ENCODE measurements around the gene TMEM106C. TPM values are rescaled to one million over a fixed set of nuclear protein-coding genes. Genes with fewer than 3 reads are reported as not detected.

Gene TMEM106C
- total and polyA plus RNA-seq, 5 donors from 2014 or later, result 26.4 to 74.8 (median 66.0) TPM

DNA sequence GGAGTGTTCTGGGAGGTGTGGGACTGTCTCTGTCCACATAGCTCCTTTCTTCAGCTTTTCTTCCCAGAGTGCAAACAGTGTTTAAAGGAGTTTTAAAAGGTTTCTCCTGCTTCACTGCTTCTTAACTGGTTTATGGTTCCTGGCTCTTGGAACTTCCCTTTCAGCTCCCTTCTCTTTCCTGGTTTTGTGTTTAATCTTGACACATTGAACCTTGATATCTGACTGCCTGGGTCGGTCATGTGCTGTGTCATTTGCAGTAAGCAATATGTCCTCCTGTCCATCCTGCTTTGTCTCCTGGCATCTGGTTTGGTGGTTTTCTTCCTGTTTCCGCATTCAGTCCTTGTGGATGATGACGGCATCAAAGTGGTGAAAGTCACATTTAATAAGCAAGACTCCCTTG lies 2.2 kb downstream of the TMEM106C start:
- Mint-ChIP-seq H3K36me3 (peaks cover 8% of the 10 kb centered on the region), H3K9me3 (no peaks in the 10 kb centered on the region), H3K4me3 (peak overlapping the region; percentile 20 to 98 (median 97)), H3K4me1 (peaks cover 15 to 40% (median 34%) of the 10 kb centered on the region in 4 donors), H3K27me3 (peaks cover 16% of the 10 kb centered on the region), H3K27ac (peak overlapping the region in 2 of 3 donors; percentile 5 to 18)
- peaks cover 16% of the 10 kb centered on the region for H3K4me1 ChIP-seq (ENCODE audit: control insufficient read depth, insufficient read depth, low read length, poor library complexity, severe bottlenecking)
- no peak for DNase-seq
- no peak overlapping the region for H3K27ac ChIP-seq (ENCODE audit: insufficient read depth, low read length, poor library complexity, severe bottlenecking)
- peaks cover 12% of the 10 kb centered on the region for H3K36me3 ChIP-seq (ENCODE audit: control insufficient read depth, insufficient read depth, low read length)
- no peaks in the 10 kb centered on the region for H3K9me3 ChIP-seq (ENCODE audit: control insufficient read depth in 2 of 2, low read length in 2 of 2)
- H3K27me3 ChIP-seq (ENCODE audit: control insufficient read depth, insufficient read depth, low read length), result no peaks in the 10 kb centered on the region
- no peak for ATAC-seq (ENCODE audit: low read depth in 2 of 2)
- H3K4me3 ChIP-seq (ENCODE audit: low read depth, low read length), result peak overlapping the region; percentile 9

DNA sequence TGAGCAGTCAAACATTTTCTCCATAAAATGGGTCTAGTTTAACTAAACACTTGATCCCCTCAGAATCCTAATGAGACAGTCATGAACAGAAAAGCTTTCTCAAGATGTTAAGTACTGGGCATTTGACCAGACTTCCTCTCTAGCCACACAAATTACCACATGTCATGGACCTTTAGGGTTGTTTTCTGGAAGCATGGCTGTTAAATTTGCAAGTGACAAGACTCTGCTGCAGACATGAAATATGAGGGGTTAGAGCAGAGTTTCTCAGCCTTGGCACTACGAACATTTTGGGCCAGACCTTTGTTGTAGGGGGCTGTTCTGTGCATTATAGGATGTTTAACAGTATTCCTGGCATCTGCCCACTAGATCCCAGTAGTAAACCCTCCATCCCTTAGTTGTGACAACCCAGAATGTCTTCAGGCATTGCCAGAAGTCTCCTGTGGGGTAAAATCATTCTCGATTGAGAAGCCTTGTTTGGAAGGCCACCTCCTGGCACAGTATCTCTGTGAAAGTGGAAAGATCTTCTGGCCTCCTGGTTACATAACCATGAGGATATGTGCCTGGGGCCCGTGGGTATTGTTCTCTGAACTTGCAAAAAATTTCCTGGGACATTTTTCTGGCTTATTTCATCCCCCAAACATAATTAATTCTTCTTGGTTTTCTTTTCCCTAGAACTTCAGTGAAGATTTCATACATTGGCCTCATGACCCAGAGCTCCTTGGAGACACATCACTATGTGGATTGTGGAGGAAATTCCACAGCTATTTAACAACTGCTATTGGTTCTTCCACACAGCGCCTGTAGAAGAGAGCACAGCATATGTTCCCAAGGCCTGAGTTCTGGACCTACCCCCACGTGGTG lies 4.3 kb downstream of the TMEM106C start:
- H3K36me3 Mint-ChIP-seq, result peaks cover 12% of the 10 kb centered on the region
- no peaks in the 10 kb centered on the region for H3K9me3 Mint-ChIP-seq
- H3K27ac Mint-ChIP-seq, result peak overlapping the region in 2 of 3 donors; percentile 74 to 76
- H3K4me1 Mint-ChIP-seq, result peaks cover 10 to 40% (median 34%) of the 10 kb centered on the region in 4 donors
- Histone ChIP-seq H3K4me3 (ENCODE audit: low read depth, low read length) (no peak overlapping the region), H3K36me3 (ENCODE audit: control insufficient read depth, insufficient read depth, low read length) (peaks cover 12% of the 10 kb centered on the region), H3K27me3 (ENCODE audit: control insufficient read depth, insufficient read depth, low read length) (no peaks in the 10 kb centered on the region), H3K27ac (ENCODE audit: insufficient read depth, low read length, poor library complexity, severe bottlenecking) (no peak overlapping the region), H3K9me3 (ENCODE audit: control insufficient read depth in 2 of 2, low read length in 2 of 2) (no peaks in the 10 kb centered on the region), H3K4me1 (ENCODE audit: control insufficient read depth, insufficient read depth, low read length, poor library complexity, severe bottlenecking) (peaks cover 16% of the 10 kb centered on the region)
- ATAC-seq (ENCODE audit: low read depth in 2 of 2) (no peak), DNase-seq (no peak)
- H3K27me3 Mint-ChIP-seq, result peaks cover 8% of the 10 kb centered on the region
- no peak overlapping the region for H3K4me3 Mint-ChIP-seq

DNA sequence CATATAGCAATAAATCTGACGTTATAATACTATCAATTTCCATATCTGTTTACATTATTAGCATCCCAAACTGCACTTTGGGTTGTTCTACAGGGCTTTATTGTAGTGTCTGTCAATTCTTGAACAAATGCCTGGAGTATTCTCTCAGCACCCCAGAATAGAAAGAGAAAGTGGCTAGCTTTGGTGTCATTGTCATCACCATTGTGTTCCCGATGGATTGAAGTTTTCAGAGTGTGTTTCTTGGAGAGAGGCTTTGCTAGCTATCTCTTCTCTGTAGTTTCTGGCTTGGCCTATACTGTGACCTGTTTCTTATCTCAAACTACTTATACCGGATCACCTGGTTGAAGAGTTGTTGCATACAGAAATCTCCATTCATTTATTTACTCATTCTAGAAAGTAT lies 6.4 kb downstream of the TMEM106C start:
- H3K36me3 Mint-ChIP-seq, result peaks cover 12% of the 10 kb centered on the region
- H3K27ac Mint-ChIP-seq, result peak overlapping the region in 1 of 3 donors; percentile 23
- Histone ChIP-seq H3K36me3 (ENCODE audit: control insufficient read depth, insufficient read depth, low read length) (peaks cover 12% of the 10 kb centered on the region), H3K4me3 (ENCODE audit: low read depth, low read length) (no peak overlapping the region), H3K9me3 (ENCODE audit: control insufficient read depth in 2 of 2, low read length in 2 of 2) (no peaks in the 10 kb centered on the region), H3K27me3 (ENCODE audit: control insufficient read depth, insufficient read depth, low read length) (no peaks in the 10 kb centered on the region), H3K4me1 (ENCODE audit: control insufficient read depth, insufficient read depth, low read length, poor library complexity, severe bottlenecking) (peaks cover under 1% of the 10 kb centered on the region), H3K27ac (ENCODE audit: insufficient read depth, low read length, poor library complexity, severe bottlenecking) (no peak overlapping the region)
- H3K4me3 Mint-ChIP-seq, result peak overlapping the region in 1 of 4 donors; percentile 13
- no peak for DNase-seq
- H3K27me3 Mint-ChIP-seq, result no peaks in the 10 kb centered on the region
- no peaks in the 10 kb centered on the region for H3K9me3 Mint-ChIP-seq
- H3K4me1 Mint-ChIP-seq, result peaks cover 0 to 20% (median 18%) of the 10 kb centered on the region in 4 donors
- no peak for ATAC-seq (ENCODE audit: low read depth in 2 of 2)

DNA sequence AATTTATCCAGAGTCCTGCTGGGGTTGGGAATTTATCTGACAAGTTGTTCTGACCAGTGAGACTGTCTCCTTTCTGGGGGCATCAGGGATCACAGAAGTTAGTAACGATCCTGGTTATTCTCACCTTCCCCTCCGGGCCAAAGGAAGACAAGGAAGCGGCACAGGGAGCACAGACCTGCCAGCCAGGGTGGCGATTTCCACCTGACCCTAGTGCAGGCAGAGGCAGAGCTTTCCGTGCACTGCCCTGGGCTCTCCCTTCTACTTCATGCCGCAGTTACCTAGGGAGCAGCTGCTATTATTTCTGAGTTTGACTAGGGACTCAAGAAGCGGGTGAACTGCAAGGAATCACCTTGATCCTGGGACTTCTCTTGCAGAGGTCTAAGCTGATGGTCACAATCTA lies 7.4 kb downstream of the TMEM106C start:
- Histone ChIP-seq H3K9me3 (ENCODE audit: control insufficient read depth in 2 of 2, low read length in 2 of 2) (no peaks in the 10 kb centered on the region), H3K4me1 (ENCODE audit: control insufficient read depth, insufficient read depth, low read length, poor library complexity, severe bottlenecking) (no peaks in the 10 kb centered on the region), H3K36me3 (ENCODE audit: control insufficient read depth, insufficient read depth, low read length) (peaks cover 12% of the 10 kb centered on the region), H3K4me3 (ENCODE audit: low read depth, low read length) (no peak overlapping the region), H3K27me3 (ENCODE audit: control insufficient read depth, insufficient read depth, low read length) (no peaks in the 10 kb centered on the region), H3K27ac (ENCODE audit: insufficient read depth, low read length, poor library complexity, severe bottlenecking) (no peak overlapping the region)
- Mint-ChIP-seq H3K27me3 (no peaks in the 10 kb centered on the region), H3K9me3 (no peaks in the 10 kb centered on the region), H3K27ac (peak overlapping the region in 1 of 3 donors; percentile 5), H3K4me3 (peak overlapping the region in 1 of 4 donors; percentile 41), H3K4me1 (peaks cover 0 to 10% (median 9%) of the 10 kb centered on the region in 4 donors), H3K36me3 (peaks cover 12% of the 10 kb centered on the region)
- no peak for ATAC-seq (ENCODE audit: low read depth in 2 of 2)
- no peak for DNase-seq

DNA sequence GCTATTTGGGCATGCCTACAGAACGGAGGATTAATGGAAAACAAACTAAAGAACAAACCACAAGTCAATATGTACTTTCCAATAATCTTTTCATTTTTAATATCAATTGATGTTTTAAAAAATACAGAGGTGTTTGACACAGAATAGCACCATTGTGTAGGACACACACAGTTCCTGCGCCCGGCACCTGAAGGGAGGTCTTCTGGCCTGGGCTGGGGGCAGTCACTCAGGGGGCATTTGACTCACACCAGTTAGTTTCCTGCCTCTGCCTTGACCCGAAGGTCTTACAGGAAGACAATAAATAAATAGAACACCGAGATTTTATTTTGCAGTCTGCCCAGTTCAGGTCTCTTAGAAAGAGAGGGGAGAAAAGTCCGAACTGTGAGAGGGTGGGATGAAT lies 9.5 kb downstream of the TMEM106C start:
- Histone ChIP-seq H3K36me3 (ENCODE audit: control insufficient read depth, insufficient read depth, low read length) (no peaks in the 10 kb centered on the region), H3K4me3 (ENCODE audit: low read depth, low read length) (no peak overlapping the region), H3K27ac (ENCODE audit: insufficient read depth, low read length, poor library complexity, severe bottlenecking) (no peak overlapping the region), H3K27me3 (ENCODE audit: control insufficient read depth, insufficient read depth, low read length) (no peaks in the 10 kb centered on the region), H3K4me1 (ENCODE audit: control insufficient read depth, insufficient read depth, low read length, poor library complexity, severe bottlenecking) (no peaks in the 10 kb centered on the region), H3K9me3 (ENCODE audit: control insufficient read depth in 2 of 2, low read length in 2 of 2) (no peaks in the 10 kb centered on the region)
- peaks cover 10% of the 10 kb centered on the region for H3K36me3 Mint-ChIP-seq
- DNase-seq, result no peak
- H3K4me1 Mint-ChIP-seq, result no peaks in the 10 kb centered on the region
- no peaks in the 10 kb centered on the region for H3K9me3 Mint-ChIP-seq
- no peak overlapping the region for H3K4me3 Mint-ChIP-seq
- no peak overlapping the region for H3K27ac Mint-ChIP-seq
- ATAC-seq (ENCODE audit: low read depth in 2 of 2), result no peak
- H3K27me3 Mint-ChIP-seq, result no peaks in the 10 kb centered on the region

DNA sequence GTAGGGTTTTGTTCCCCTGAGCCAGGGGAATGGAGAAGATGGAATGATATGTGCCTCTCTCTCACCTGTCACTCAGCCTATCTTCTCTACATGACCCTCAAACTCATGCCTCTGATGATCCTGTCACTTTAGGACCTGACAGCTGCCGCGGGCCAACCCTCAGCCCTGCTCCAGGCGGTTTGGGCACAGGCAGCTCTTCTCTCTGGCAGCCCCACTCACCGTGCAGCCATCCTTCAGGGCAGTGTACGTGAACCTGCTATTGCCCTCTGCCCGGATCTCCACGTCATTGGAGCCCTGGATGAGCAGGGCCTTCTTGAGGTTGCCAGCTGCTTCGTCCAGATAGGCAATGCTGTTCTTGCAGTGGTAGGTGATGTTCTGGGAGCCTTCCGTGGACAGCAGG lies 10.5 kb downstream of the TMEM106C start:
- Mint-ChIP-seq H3K27ac (peak overlapping the region in 1 of 3 donors; percentile 44), H3K27me3 (no peaks in the 10 kb centered on the region)

DNA sequence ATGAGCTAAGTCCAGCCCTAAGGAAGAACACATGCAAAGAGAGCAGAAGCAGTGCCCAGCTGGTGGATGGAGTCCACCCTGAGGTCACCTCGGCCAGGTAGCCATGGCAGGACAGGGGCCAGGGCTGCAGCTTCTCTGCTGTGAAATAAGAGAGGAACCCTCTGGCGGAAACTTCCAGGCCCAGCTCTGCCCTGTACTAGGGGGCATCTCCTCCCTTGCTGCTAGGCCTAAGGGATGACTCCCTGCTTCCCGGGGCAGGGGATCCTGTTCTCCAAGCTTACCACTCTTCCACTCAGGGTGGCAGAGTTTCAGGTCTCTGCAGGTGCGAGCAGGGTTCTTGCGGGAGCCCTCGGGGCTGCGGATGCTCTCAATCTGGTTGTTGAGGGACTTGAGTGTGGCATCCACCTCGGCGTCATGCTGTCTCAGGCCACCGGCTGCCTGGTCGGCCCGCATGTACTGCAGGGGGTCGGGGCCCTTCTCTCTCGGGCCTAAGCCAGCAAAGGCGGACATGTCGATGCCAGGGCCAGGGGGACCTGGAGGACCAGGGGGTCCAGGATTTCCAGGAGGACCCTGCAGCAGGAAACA lies 11.7 kb downstream of the TMEM106C start:
- Mint-ChIP-seq H3K9me3 (no peaks in the 10 kb centered on the region), H3K4me3 (no peak overlapping the region), H3K27ac (no peak overlapping the region), H3K27me3 (no peaks in the 10 kb centered on the region), H3K4me1 (no peaks in the 10 kb centered on the region), H3K36me3 (peaks cover 4% of the 10 kb centered on the region)
- Histone ChIP-seq H3K27ac (ENCODE audit: insufficient read depth, low read length, poor library complexity, severe bottlenecking) (no peak overlapping the region), H3K4me1 (ENCODE audit: control insufficient read depth, insufficient read depth, low read length, poor library complexity, severe bottlenecking) (no peaks in the 10 kb centered on the region), H3K9me3 (ENCODE audit: control insufficient read depth in 2 of 2, low read length in 2 of 2) (no peaks in the 10 kb centered on the region), H3K4me3 (ENCODE audit: low read depth, low read length) (no peak overlapping the region), H3K36me3 (ENCODE audit: control insufficient read depth, insufficient read depth, low read length) (no peaks in the 10 kb centered on the region), H3K27me3 (ENCODE audit: control insufficient read depth, insufficient read depth, low read length) (no peaks in the 10 kb centered on the region)
- ATAC-seq (ENCODE audit: low read depth in 2 of 2) (no peak), DNase-seq (no peak)

More for the DNA sequence above, 10.5 kb downstream of the TMEM106C start:
- DNase-seq (no peak), ATAC-seq (ENCODE audit: low read depth in 2 of 2) (no peak)
- Histone ChIP-seq H3K36me3 (ENCODE audit: control insufficient read depth, insufficient read depth, low read length) (no peaks in the 10 kb centered on the region), H3K4me1 (ENCODE audit: control insufficient read depth, insufficient read depth, low read length, poor library complexity, severe bottlenecking) (no peaks in the 10 kb centered on the region), H3K4me3 (ENCODE audit: low read depth, low read length) (no peak overlapping the region), H3K9me3 (ENCODE audit: control insufficient read depth in 2 of 2, low read length in 2 of 2) (no peaks in the 10 kb centered on the region), H3K27ac (ENCODE audit: insufficient read depth, low read length, poor library complexity, severe bottlenecking) (no peak overlapping the region), H3K27me3 (ENCODE audit: control insufficient read depth, insufficient read depth, low read length) (no peaks in the 10 kb centered on the region)
- Mint-ChIP-seq H3K4me1 (no peaks in the 10 kb centered on the region), H3K36me3 (peaks cover 4% of the 10 kb centered on the region), H3K4me3 (no peak overlapping the region), H3K9me3 (no peaks in the 10 kb centered on the region)
